A673 (cell line): Measurements from ENCODE around the gene ZNF579. TPM values are rescaled to one million over a fixed set of nuclear protein-coding genes. Genes with fewer than 3 reads are reported as not detected.
A peak's percentile ranks its signal among the peaks of the same experiment; 100 is the strongest.

Source experiments
- BruUV-seq: library from RNA; stranded (reverse); fragments of 400-500 nt; replicated peaks from 2 replicates; lab custom pipeline; 2021; lab: Mats Ljungman, UMichigan
- CTCF ChIA-PET: fragments of 300-600 bp; sonication (Branson Sonifier 250); formaldehyde crosslinking; loops from one replicate; lab custom pipeline; 2022; ENCODE audit warnings: antibody characterized with exemption; lab: Charles Lee
- POLR2A ChIA-PET: fragments of 300-600 bp; sonication (Branson Sonifier 250); formaldehyde crosslinking; loops from one replicate; lab custom pipeline; 2022; ENCODE audit warnings: antibody characterized with exemption; ENCODE audit not compliant: low non-redundant PET; lab: Charles Lee
- DNase-seq: peaks from one replicate; pipeline ENCODE4 v3.0.0-alpha.2; 2015; ENCODE audit warnings: low spot score
- H3K27ac ChIP-seq: fragments of 200-600 bp; sonication (generic); 2 replicates; pipeline ENCODE4 v1.5.1; 2016; ENCODE audit warnings: mixed run types, low read depth, mild to moderate bottlenecking, mixed read lengths, antibody characterized with exemption, low read length; ENCODE audit not compliant: poor library complexity, severe bottlenecking
- H3K27me3 ChIP-seq: fragments of 200-600 bp; sonication (generic); replicated peaks from 2 replicates; pipeline ENCODE4 v1.6.1; 2017; ENCODE audit warnings: mixed run types, low read depth, mild to moderate bottlenecking, mixed read lengths, antibody characterized with exemption, low read length; ENCODE audit not compliant: insufficient read depth, poor library complexity
- H3K36me3 ChIP-seq: fragments of 200-600 bp; sonication (generic); 2 replicates; pipeline ENCODE4 v1.6.1; 2016; ENCODE audit warnings: mixed run types, mild to moderate bottlenecking, mixed read lengths, antibody characterized with exemption, low read length; ENCODE audit not compliant: insufficient read depth, poor library complexity, severe bottlenecking
- H3K4me1 ChIP-seq: fragments of 200-600 bp; sonication (generic); 2 replicates; pipeline ENCODE4 v1.6.1; 2017; ENCODE audit warnings: mixed run types, mild to moderate bottlenecking, mixed read lengths, antibody characterized with exemption, low read length; ENCODE audit not compliant: insufficient read depth, poor library complexity, severe bottlenecking
- H3K4me3 ChIP-seq: fragments of 200-600 bp; sonication (generic); 2 replicates; pipeline ENCODE4 v1.5.1; 2016; ENCODE audit warnings: low read depth, mixed run types, mild to moderate bottlenecking, mixed read lengths, low read length; ENCODE audit not compliant: poor library complexity, severe bottlenecking
- H3K9me3 ChIP-seq: fragments of 200-600 bp; sonication (generic); 2 replicates; pipeline ENCODE4 v1.6.1; 2016; ENCODE audit warnings: mixed run types, low read depth, mild to moderate bottlenecking, mixed read lengths, antibody characterized with exemption, low read length; ENCODE audit not compliant: poor library complexity, severe bottlenecking
- EZH2 ChIP-seq: fragments of 200-600 bp; sonication (generic); IDR thresholded peaks from 2 replicates; pipeline ENCODE4 v1.6.1; 2017; ENCODE audit warnings: borderline replicate concordance, low read depth, mild to moderate bottlenecking, mixed read lengths, antibody characterized with exemption, low read length; ENCODE audit not compliant: poor library complexity, severe bottlenecking
- intact Hi-C: fragments of 100-400 bp; cut with micrococcal nuclease; formaldehyde crosslinking; loops from one replicate; pipeline ENCODE4 v1.10.0; 2022; ENCODE audit not compliant: unreplicated experiment
- total RNA-seq: library from RNA; stranded (reverse); gene quantifications from 2 replicates; pipeline ENCODE4 v1.2.3, GENCODE V29; 2021
- TF ChIP-seq, protein P1 (sequence below): fragments of 300-800, 200-600 bp; sonication (generic); conservative IDR thresholded peaks from 2 replicates; pipeline ENCODE4 v1.5.1; 2017; ENCODE audit warnings: low read depth, mild to moderate bottlenecking, antibody characterized with exemption, low read length, moderate library complexity, mixed read lengths

The ZNF579 gene
- total RNA-seq, 1 experiment from 2014 or later: 27.5 TPM

DNA sequence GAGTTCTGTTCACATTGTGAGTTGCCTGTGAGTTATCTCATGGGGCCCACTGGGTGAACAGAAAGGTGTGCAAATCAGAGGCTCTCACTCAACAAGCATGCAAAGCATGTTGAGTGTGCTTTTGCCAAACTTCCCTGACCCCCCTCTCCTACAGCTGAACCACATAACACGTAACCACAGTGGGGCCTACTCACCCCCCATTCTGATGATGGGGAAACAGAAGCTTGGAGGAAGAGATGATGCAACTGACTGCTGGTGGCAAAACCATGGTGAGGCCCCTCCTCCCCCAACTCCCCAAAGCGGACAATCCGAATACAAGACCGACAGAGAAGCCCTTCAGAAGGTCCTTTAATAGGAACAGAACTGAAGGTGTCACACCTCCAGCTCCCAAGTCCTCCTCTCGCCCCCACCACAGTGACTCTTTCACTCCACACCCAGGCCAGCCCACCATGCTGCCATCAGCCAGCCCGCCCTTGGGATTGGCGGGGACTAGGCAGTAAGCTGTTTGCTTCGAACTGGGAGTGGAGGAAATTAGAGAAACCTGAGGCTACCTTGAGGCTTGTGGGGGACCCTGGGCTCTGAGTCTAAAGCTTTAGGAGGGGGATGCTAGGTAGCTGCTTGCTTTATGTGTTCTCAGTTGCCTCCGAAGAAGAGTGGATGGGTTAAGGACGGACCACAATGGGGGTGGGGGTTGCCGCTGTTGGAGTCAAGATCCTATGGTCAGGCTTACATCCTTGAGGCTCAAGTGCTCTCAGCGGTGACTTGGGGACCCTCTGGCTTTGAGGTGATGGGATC is 40.0 kb upstream of the ZNF579 start:
- CTCF ChIA-PET: no interaction called here
- H3K9me3 ChIP-seq: no peaks in the 10 kb centered on the region
- intact Hi-C loops: no loop called here
- TSS peak; percentile 18 for BruUV-seq
- peak overlapping the region; percentile 13 for H3K27ac ChIP-seq
- no peak for TF ChIP-seq EZH2
- TF ChIP-seq, protein P1, sequence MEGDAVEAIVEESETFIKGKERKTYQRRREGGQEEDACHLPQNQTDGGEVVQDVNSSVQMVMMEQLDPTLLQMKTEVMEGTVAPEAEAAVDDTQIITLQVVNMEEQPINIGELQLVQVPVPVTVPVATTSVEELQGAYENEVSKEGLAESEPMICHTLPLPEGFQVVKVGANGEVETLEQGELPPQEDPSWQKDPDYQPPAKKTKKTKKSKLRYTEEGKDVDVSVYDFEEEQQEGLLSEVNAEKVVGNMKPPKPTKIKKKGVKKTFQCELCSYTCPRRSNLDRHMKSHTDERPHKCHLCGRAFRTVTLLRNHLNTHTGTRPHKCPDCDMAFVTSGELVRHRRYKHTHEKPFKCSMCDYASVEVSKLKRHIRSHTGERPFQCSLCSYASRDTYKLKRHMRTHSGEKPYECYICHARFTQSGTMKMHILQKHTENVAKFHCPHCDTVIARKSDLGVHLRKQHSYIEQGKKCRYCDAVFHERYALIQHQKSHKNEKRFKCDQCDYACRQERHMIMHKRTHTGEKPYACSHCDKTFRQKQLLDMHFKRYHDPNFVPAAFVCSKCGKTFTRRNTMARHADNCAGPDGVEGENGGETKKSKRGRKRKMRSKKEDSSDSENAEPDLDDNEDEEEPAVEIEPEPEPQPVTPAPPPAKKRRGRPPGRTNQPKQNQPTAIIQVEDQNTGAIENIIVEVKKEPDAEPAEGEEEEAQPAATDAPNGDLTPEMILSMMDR: no peak
- H3K27me3 ChIP-seq: no peaks in the 10 kb centered on the region
- H3K4me1 ChIP-seq: peaks cover 5% of the 10 kb centered on the region
- H3K4me3 ChIP-seq: no peak overlapping the region
- no peak for DNase-seq
- POLR2A ChIA-PET: interaction anchor here (0.6 kb wide), 2 partner anchors 16 to 1159 kb away, joined by 3 to 10 read pairs; no protein-coding TSS in a partner anchor
- H3K36me3 ChIP-seq: peaks cover 21% of the 10 kb centered on the region

DNA sequence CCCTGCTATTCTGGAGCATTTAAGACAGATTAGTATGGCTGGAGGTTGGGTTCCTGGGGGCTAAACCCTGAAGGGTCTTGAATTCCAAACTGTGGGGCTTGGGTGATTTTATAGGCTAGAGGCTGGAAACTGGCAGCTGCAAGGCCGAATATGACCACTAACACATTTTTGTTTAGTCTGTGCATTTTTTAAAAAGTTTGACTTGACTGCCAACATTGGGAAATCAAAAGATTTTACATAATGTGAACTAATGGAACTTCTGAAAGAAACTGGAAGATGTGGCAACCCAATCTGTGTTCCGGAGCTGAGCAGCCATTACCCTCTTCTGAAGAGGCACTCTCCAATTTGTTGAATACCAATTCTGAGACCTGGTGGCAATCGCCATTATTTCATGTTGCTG is 38.6 kb upstream of the ZNF579 start:
- POLR2A ChIA-PET: interaction anchor here (0.8 kb wide), 1 partner anchor 15 kb away, joined by 6 read pairs; no protein-coding TSS in a partner anchor

DNA sequence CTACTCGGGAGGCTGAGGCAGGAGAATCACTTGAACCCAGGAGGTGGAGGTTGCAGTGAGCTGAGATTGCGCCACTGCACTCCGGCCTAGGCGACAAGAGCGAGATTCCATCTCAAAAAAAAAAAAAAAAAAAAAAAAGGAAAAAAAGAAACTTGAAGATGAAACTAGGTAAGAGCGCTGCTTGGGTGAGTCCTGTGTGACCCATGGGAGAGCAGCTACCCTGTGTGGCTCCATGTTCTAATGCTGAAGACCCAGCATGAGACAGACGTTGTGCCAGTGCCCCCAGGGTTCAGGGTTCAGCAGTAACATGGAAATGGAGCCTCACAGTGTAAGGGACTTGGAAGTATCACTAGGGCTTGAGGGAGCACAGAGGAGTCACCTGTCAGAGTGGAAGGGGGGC is 37.8 kb upstream of the ZNF579 start:
- intact Hi-C loops: no loop called here
- POLR2A ChIA-PET: interaction anchor here (0.8 kb wide), 1 partner anchor 14 kb away, joined by 6 read pairs; no protein-coding TSS in a partner anchor
- Histone ChIP-seq H3K27ac (no peak overlapping the region), H3K4me1 (no peaks in the 10 kb centered on the region), H3K4me3 (no peak overlapping the region), H3K9me3 (no peaks in the 10 kb centered on the region), H3K36me3 (peaks cover 29% of the 10 kb centered on the region), H3K27me3 (no peaks in the 10 kb centered on the region)
- CTCF ChIA-PET: interaction anchor here (0.6 kb wide), 1 partner anchor 14 kb away, joined by 7 read pairs; no protein-coding TSS in a partner anchor
- no peak for DNase-seq
- TF ChIP-seq EZH2: no peak
- TF ChIP-seq, protein P1: no peak
- BruUV-seq: no TSS peak

More for the DNA sequence above, 38.6 kb upstream of the ZNF579 start:
- Histone ChIP-seq H3K4me3 (no peak overlapping the region), H3K9me3 (no peaks in the 10 kb centered on the region), H3K36me3 (peaks cover 25% of the 10 kb centered on the region), H3K27me3 (no peaks in the 10 kb centered on the region), H3K27ac (no peak overlapping the region), H3K4me1 (no peaks in the 10 kb centered on the region)
- DNase-seq: no peak
- no peak for TF ChIP-seq EZH2
- TF ChIP-seq, protein P1: no peak
- BruUV-seq: no TSS peak
- CTCF ChIA-PET: no interaction called here
- intact Hi-C loops: no loop called here
